CD14-positive monocyte (primary cell): ENCODE measurements around the gene AS3MT. TPM values are rescaled to one million over a fixed set of nuclear protein-coding genes. Genes with fewer than 3 reads are reported as not detected.

Experiments used
- DNase-seq, 3 donors: peaks; one replicate each; pipeline ENCODE4 v3.0.0-alpha.2; 2011 to 2022
- H2AFZ ChIP-seq: 2 replicates; pipeline ENCODE4 v1.6.0; 2012; ENCODE audit warnings: mild to moderate bottlenecking, low read depth, low read length, inconsistent platforms; ENCODE audit not compliant: insufficient read depth, poor library complexity, severe bottlenecking
- H3K27ac ChIP-seq, 2 donors: 1 replicate in 1 of 2; 2 replicates in 1 of 2; pipeline ENCODE4 v1.5.1; 2012 to 2013; ENCODE audit warnings: low read length in 2 of 2, control low read depth in 1 of 2, inconsistent platforms in 1 of 2, low read depth in 1 of 2, mild to moderate bottlenecking in 1 of 2
- H3K27me3 ChIP-seq, 2 donors: one replicate each; pipeline versions ENCODE4 v1.6.0 to v1.6.1; 2011 to 2013; ENCODE audit warnings: low read length in 2 of 2; ENCODE audit not compliant: control insufficient read depth in 2 of 2, insufficient read depth in 2 of 2
- H3K36me3 ChIP-seq, 2 donors: replicated peaks in 1 of 2; 1 replicate in 1 of 2; 2 replicates in 1 of 2; pipeline versions ENCODE4 v1.5.1 to v1.6.1; 2012 to 2013; ENCODE audit warnings: low read length in 2 of 2, control low read depth in 1 of 2, inconsistent platforms in 1 of 2, mild to moderate bottlenecking in 1 of 2; ENCODE audit not compliant: insufficient read depth in 2 of 2, control insufficient read depth in 1 of 2
- H3K4me1 ChIP-seq, 2 donors: 1 replicate in 1 of 2; 2 replicates in 1 of 2; pipeline versions ENCODE4 v1.5.1 to v1.6.1; 2012 to 2013; ENCODE audit warnings: low read length in 2 of 2, control low read depth in 1 of 2, inconsistent platforms in 1 of 2, mild to moderate bottlenecking in 1 of 2, moderate library complexity in 1 of 2; ENCODE audit not compliant: insufficient read depth in 2 of 2, control insufficient read depth in 1 of 2
- H3K4me2 ChIP-seq: replicated peaks from 2 replicates; pipeline ENCODE3; 2012; ENCODE audit warnings: low read length, moderate library complexity, mild to moderate bottlenecking; ENCODE audit not compliant: poor library complexity, severe bottlenecking; ENCODE audit errors: extremely low read depth
- H3K4me3 ChIP-seq, 3 experiments: fragments of 200-600 bp in 1 of 3; sonication (generic) in 1 of 3; replicated peaks in 1 of 3; 1 replicate in 2 of 3; 2 replicates in 1 of 3; pipeline ENCODE4 v1.5.1; 2011 to 2013; ENCODE audit warnings: low read length in 3 of 3, mild to moderate bottlenecking in 3 of 3, control low read depth in 2 of 3, low read depth in 2 of 3, inconsistent platforms in 1 of 3, moderate library complexity in 1 of 3
- H3K79me2 ChIP-seq: 2 replicates; pipeline ENCODE4 v1.6.0; 2012; ENCODE audit warnings: mild to moderate bottlenecking, control low read depth, inconsistent platforms, low read length, moderate library complexity; ENCODE audit not compliant: insufficient read depth
- H3K9ac ChIP-seq: 2 replicates; pipeline ENCODE4 v1.6.0; 2017; ENCODE audit warnings: low read length, mild to moderate bottlenecking; ENCODE audit not compliant: insufficient read depth, poor library complexity, severe bottlenecking
- H3K9me3 ChIP-seq, 2 donors: replicated peaks in 1 of 2; 1 replicate in 1 of 2; 2 replicates in 1 of 2; pipeline versions ENCODE4 v1.5.1 to v1.6.1; 2012 to 2013; ENCODE audit warnings: low read length in 2 of 2, control low read depth in 1 of 2; ENCODE audit not compliant: control insufficient read depth in 1 of 2, insufficient read depth in 1 of 2
- H4K20me1 ChIP-seq: 2 replicates; pipeline ENCODE4 v1.6.0; 2012; ENCODE audit warnings: mild to moderate bottlenecking, low read length, control low read depth, moderate library complexity; ENCODE audit not compliant: insufficient read depth
- H3K27ac Mint-ChIP-seq, 7 donors: one replicate each; pipeline ENCODE4 v1.8.0; 2020; ENCODE audit warnings: mild to moderate bottlenecking in 7 of 7, mixed read lengths in 7 of 7, moderate library complexity in 6 of 7, inconsistent platforms in 2 of 7
- H3K27me3 Mint-ChIP-seq, 3 donors: one replicate each; pipeline ENCODE4 v1.8.0; 2021 to 2022; ENCODE audit warnings: low read depth in 3 of 3, mild to moderate bottlenecking in 3 of 3, mixed read lengths in 3 of 3, moderate library complexity in 3 of 3, inconsistent platforms in 1 of 3
- H3K36me3 Mint-ChIP-seq, 2 donors: one replicate each; pipeline ENCODE4 v1.8.0; 2020; ENCODE audit warnings: mixed read lengths in 2 of 2, inconsistent platforms in 1 of 2, mild to moderate bottlenecking in 1 of 2
- H3K4me1 Mint-ChIP-seq: one replicate; pipeline ENCODE4 v1.8.0; 2020; ENCODE audit warnings: mild to moderate bottlenecking, mixed read lengths
- H3K4me3 Mint-ChIP-seq, 2 donors: one replicate each; pipeline ENCODE4 v1.8.0; 2020; ENCODE audit warnings: mild to moderate bottlenecking in 2 of 2, mixed read lengths in 2 of 2, moderate library complexity in 1 of 2
- H3K9me3 Mint-ChIP-seq, 7 donors: one replicate each; pipeline ENCODE4 v1.8.0; 2020 to 2022; ENCODE audit warnings: mixed read lengths in 7 of 7, mild to moderate bottlenecking in 6 of 7, moderate library complexity in 6 of 7, inconsistent platforms in 2 of 7
- CTCF ChIP-seq: fragments of 200-600 bp; IDR thresholded peaks from one replicate; pipeline ENCODE4 v1.8.0; 2022; ENCODE audit warnings: antibody characterized with exemption, mild to moderate bottlenecking
- WGBS: methylation state at CpG from one replicate; pipeline ENCODE4 v1.1.5; 2013; ENCODE audit warnings: missing lambda C conversion rate; ENCODE audit not compliant: insufficient coverage; 5-methylcytosine and 5-hydroxymethylcytosine counted together
- intact Hi-C, 2 donors: fragments of 100-400 bp; cut with micrococcal nuclease; formaldehyde crosslinking; loops; one replicate each; pipeline versions ENCODE4 v1.15.0 to v1.15.1; 2023
- polyA plus RNA-seq, 3 donors: library from polyadenylated mRNA; depleted of rRNA in 1 of 3; unstranded in 2 of 3; stranded (reverse) in 1 of 3; fragments of 300-500 nt in 2 of 3; fragments of >200 nt in 1 of 3; fragmentation: Illumina TruSeq in 2 of 3; gene quantifications; 1 replicate in 2 of 3; 2 replicates in 1 of 3; pipeline ENCODE4 v1.2.3, GENCODE V29; 2012 to 2021
- small RNA-seq: library from RNA; depleted of rRNA; stranded (forward); fragments of <200 nt; gene quantifications from one replicate; pipeline ENCODE3, GENCODE V24; 2012; ENCODE audit warnings: low read depth; ENCODE audit not compliant: insufficient read length

AS3MT gene
- polyA plus RNA-seq, 3 donors: 0.09 to 0.45 TPM; not detected in 1

- no peak overlapping the region for H3K4me2 ChIP-seq
- H3K4me3 ChIP-seq: no peak overlapping the region
- 66% methylated on average over 2 of the region's 4 CpGs for WGBS
- Mint-ChIP-seq H3K9me3 (peaks cover 0 to 2% (median 0%) of the 10 kb centered on the region in 7 donors), H3K27ac (no peak overlapping the region), H3K4me1 (peaks cover 3% of the 10 kb centered on the region), H3K4me3 (no peak overlapping the region), H3K27me3 (no peaks in the 10 kb centered on the region), H3K36me3 (no peaks in the 10 kb centered on the region)
- no peak overlapping the region for H3K27ac ChIP-seq
- no peak overlapping the region for H2AFZ ChIP-seq
- H3K9me3 ChIP-seq: no peaks in the 10 kb centered on the region
- no peaks in the 10 kb centered on the region for H3K27me3 ChIP-seq
- H4K20me1 ChIP-seq: no peaks in the 10 kb centered on the region
- H3K79me2 ChIP-seq: no peaks in the 10 kb centered on the region
- no peak for TF ChIP-seq CTCF
- DNase-seq: no peak
- no peaks in the 10 kb centered on the region for H3K4me1 ChIP-seq
- no peaks in the 10 kb centered on the region for H3K36me3 ChIP-seq
- intact Hi-C loops: no loop called here
- H3K9ac ChIP-seq: no peak overlapping the region
Measured at GRCh38 chr10:102949916-102950315, 80.6 kb downstream of the AS3MT start.

DNA sequence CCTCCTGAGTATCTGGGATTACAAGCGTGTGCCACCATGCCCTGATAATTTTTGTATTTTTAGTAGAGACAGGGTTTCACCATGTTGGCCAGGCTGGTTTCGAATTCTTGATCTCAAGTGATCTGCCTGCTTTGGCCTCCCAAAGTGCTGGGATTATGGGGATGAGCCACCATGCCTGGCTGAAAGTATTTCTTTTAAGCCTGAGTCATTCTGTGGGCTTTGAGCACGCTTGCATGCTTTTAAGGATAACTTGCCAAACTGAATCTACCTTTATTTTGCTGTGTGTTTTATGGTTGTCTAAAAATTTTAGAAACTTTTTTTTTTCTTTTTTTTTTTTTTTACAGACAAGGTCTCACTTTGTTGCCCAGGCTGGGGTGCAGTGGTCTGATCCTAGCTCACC, 82.0 kb downstream of the AS3MT start:
- no peak for DNase-seq
- H2AFZ ChIP-seq: no peak overlapping the region
- no peaks in the 10 kb centered on the region for H3K36me3 ChIP-seq
- peaks cover 0 to 3% (median 0%) of the 10 kb centered on the region in 7 donors for H3K9me3 Mint-ChIP-seq
- no peak overlapping the region for H3K4me3 Mint-ChIP-seq
- H3K4me2 ChIP-seq: no peak overlapping the region
- H3K36me3 Mint-ChIP-seq: no peaks in the 10 kb centered on the region
- 100% methylated on average over 1 of the region's 3 CpGs for WGBS
- no peak overlapping the region for H3K4me3 ChIP-seq
- no peaks in the 10 kb centered on the region for H3K27me3 Mint-ChIP-seq
- intact Hi-C loops: no loop called here
- H3K27ac ChIP-seq: no peak overlapping the region
- H4K20me1 ChIP-seq: no peaks in the 10 kb centered on the region
- H3K9ac ChIP-seq: no peak overlapping the region
- H3K9me3 ChIP-seq: no peaks in the 10 kb centered on the region
- H3K4me1 Mint-ChIP-seq: peaks cover 3% of the 10 kb centered on the region
- TF ChIP-seq CTCF: no peak
- H3K79me2 ChIP-seq: no peaks in the 10 kb centered on the region
- H3K27me3 ChIP-seq: no peaks in the 10 kb centered on the region
- H3K4me1 ChIP-seq: no peaks in the 10 kb centered on the region
- no peak overlapping the region for H3K27ac Mint-ChIP-seq

Small RNA genes lying within 50 kb of the gene (small RNA-seq; reads per million reads assigned to genes)
- not detected for gene AS3MT
- gene RF00026: not detected

Other genes starting within 250 kb of the AS3MT start
- gene TRIM8, start 225.0 kb upstream of the AS3MT start, polyA plus RNA-seq: 100 to 1,000 TPM in 1 of 3 donors, 10 to 100 TPM in 2; 39.4 to 183 (median 41.4) TPM
- 1 to 10 TPM; 2.8 to 6.3 (median 6.0) TPM for gene ARL3, start 155.1 kb upstream of the AS3MT start, polyA plus RNA-seq
- gene SFXN2, start 154.8 kb upstream of the AS3MT start, polyA plus RNA-seq: 1 to 10 TPM; 1.3 to 2.0 (median 1.8) TPM
- gene WBP1L, start 125.5 kb upstream of the AS3MT start, polyA plus RNA-seq: 10 to 100 TPM; 24.8 to 43.0 (median 38.3) TPM
- gene CYP17A1, start 32.1 kb upstream of the AS3MT start, polyA plus RNA-seq: under 1 TPM in 1 of 3 donors, not detected in 2; 0.04 TPM
- gene BORCS7, start 15.2 kb upstream of the AS3MT start, polyA plus RNA-seq: 10 to 100 TPM; 28.4 to 51.9 (median 49.8) TPM
- 1 to 10 TPM; 1.6 to 3.8 (median 2.2) TPM for gene CNNM2, start 48.8 kb downstream of the AS3MT start, polyA plus RNA-seq